HG03103 (cell line): ENCODE measurements around the gene MAD1L1.

Experiments used
- ATAC-seq: cut with Tn5 transposase; IDR thresholded peaks from one replicate; pipeline ENCODE4 v1.9.1; 2021; ENCODE audit warnings: low read depth; ENCODE audit not compliant: unreplicated experiment

The MAD1L1 gene

GRCh38 chr7:1952781-1953180 is 280.0 kb downstream of the MAD1L1 start:
- ATAC-seq, result no peak

GRCh38 chr7:1952169-1952760 is 280.5 kb downstream of the MAD1L1 start:
- no peak for ATAC-seq

GRCh38 chr7:1951600-1951999 is 281.1 kb downstream of the MAD1L1 start:
- no peak for ATAC-seq

- ATAC-seq, result no peak
Measured at GRCh38 chr7:1951159-1951536, 281.6 kb downstream of the MAD1L1 start.

GRCh38 chr7:1950452-1951158 is 282.1 kb downstream of the MAD1L1 start:
- no peak for ATAC-seq

GRCh38 chr7:1950066-1950451 is 282.7 kb downstream of the MAD1L1 start:
- ATAC-seq, result no peak

GRCh38 chr7:1949681-1950055 is 283.1 kb downstream of the MAD1L1 start:
- no peak for ATAC-seq

GRCh38 chr7:1948887-1949680 is 283.7 kb downstream of the MAD1L1 start:
- ATAC-seq, result no peak

- no peak for ATAC-seq
Measured at GRCh38 chr7:1948301-1948796, 284.4 kb downstream of the MAD1L1 start.

- ATAC-seq, result no peak
Measured at GRCh38 chr7:1947586-1948217, 285.0 kb downstream of the MAD1L1 start.

GRCh38 chr7:1946773-1947450 is 285.8 kb downstream of the MAD1L1 start:
- no peak for ATAC-seq

- no peak for ATAC-seq
Measured at GRCh38 chr7:1946025-1946772, 286.5 kb downstream of the MAD1L1 start.

GRCh38 chr7:1945558-1945957 is 287.2 kb downstream of the MAD1L1 start:
- no peak for ATAC-seq

- no peak for ATAC-seq
Measured at GRCh38 chr7:1944619-1945210, 288.0 kb downstream of the MAD1L1 start.

- ATAC-seq, result no peak
Measured at GRCh38 chr7:1943933-1944618, 288.7 kb downstream of the MAD1L1 start.

- no peak for ATAC-seq
Measured at GRCh38 chr7:1943326-1943725, 289.4 kb downstream of the MAD1L1 start.

- ATAC-seq, result no peak
Measured at GRCh38 chr7:1942941-1943289, 289.8 kb downstream of the MAD1L1 start.

- ATAC-seq, result no peak
Measured at GRCh38 chr7:1942243-1942940, 290.4 kb downstream of the MAD1L1 start.
